ENCODE measurements around the gene PTDSS2. TPM values are rescaled to one million over a fixed set of nuclear protein-coding genes. Genes with fewer than 3 reads are reported as not detected.

PTDSS2 gene
- total RNA-seq, 1 donor from 2014 or later: 185 TPM

DNA sequence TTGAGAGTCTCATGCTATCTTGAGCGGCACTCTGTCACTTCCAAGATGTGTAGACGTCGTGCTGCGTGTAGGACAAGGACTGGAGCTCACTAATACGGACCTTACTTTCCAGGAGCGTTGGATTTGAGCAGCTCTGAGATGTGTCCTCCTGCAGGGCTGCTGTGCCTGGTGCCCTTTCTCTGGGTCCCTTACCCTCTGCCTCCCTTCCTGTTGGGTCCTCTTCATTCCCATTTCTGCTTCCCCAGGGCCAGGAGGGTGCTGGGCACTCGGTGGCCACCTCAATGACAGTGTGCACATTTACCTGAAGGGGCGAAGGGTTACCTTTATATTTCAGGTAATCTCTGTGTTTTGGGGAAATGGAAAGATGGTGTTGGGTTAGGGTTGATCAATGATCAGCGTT is 4.0 kb downstream of the PTDSS2 start:
- Histone ChIP-seq H3K9me3 (no peaks in the 10 kb centered on the region), H3K4me3 (no peak overlapping the region), H3K27me3 (no peaks in the 10 kb centered on the region), H3K36me3 (peaks cover 5 to 18% of the 10 kb centered on the region in 2 donors), H3K4me1 (peaks cover 7 to 12% of the 10 kb centered on the region in 2 donors), H3K27ac (no peak overlapping the region)
- no peak for DNase-seq (ENCODE audit: low spot score in 2 of 2)
- intact Hi-C loops (cut with DNase I): loop anchor here (5.0 kb wide), 1 partner anchor 247 kb away; the partner anchor contains the start of genes BET1L and RIC8A
- no peak for TF ChIP-seq CTCF (IDR thresholded peaks at IDR 0.05)

DNA sequence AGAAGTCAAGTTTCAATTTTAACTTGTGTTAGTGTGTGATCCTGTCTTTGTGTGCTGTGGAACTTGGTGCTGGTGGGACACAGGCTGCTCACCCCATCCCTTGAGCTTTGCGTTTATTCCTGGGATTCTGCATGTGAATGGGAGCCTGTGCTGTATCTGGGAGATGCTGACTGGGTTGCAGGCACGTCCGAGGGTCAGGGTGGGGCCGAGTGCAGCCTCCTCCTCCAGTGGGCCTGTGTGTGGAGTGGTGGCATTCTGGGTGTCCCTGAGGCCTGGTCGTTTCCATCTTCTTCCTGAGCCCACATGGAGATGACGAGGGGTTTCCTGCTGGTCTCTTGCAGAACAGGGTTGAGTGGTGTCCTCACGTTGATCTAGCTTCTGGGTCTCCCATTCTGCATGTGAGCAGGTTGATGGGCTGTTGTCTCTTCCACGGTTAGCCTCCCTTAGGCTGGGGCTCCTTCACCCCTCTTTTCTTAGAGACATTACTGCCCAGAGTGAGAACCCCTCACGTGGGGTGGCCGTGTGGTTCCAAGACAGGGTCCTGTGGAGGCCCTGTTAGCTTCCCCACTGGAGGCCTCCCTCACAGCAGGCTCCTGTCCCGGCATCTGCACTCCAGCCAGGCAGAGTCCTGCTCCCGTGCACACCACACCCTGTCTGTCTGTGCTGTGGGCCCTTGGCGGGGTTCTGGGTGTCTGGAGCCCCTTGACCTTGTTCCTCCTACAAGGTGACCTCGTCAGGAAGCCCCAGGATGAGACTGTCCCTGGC is 4.9 kb downstream of the PTDSS2 start:
- intact Hi-C loops (cut with DNase I): loop anchor here (5.0 kb wide), 1 partner anchor 248 kb away; the partner anchor contains the start of genes BET1L and RIC8A
- peaks cover 6 to 7% of the 10 kb centered on the region in 2 donors for H3K4me1 ChIP-seq
- H3K27me3 ChIP-seq: no peaks in the 10 kb centered on the region
- H3K27ac ChIP-seq: no peak overlapping the region
- peaks cover 5 to 22% of the 10 kb centered on the region in 2 donors for H3K36me3 ChIP-seq
- H3K4me3 ChIP-seq: no peak overlapping the region
- no peak for DNase-seq (ENCODE audit: low spot score in 2 of 2)
- no peak for TF ChIP-seq CTCF (IDR thresholded peaks at IDR 0.05)
- H3K9me3 ChIP-seq: no peaks in the 10 kb centered on the region

DNA sequence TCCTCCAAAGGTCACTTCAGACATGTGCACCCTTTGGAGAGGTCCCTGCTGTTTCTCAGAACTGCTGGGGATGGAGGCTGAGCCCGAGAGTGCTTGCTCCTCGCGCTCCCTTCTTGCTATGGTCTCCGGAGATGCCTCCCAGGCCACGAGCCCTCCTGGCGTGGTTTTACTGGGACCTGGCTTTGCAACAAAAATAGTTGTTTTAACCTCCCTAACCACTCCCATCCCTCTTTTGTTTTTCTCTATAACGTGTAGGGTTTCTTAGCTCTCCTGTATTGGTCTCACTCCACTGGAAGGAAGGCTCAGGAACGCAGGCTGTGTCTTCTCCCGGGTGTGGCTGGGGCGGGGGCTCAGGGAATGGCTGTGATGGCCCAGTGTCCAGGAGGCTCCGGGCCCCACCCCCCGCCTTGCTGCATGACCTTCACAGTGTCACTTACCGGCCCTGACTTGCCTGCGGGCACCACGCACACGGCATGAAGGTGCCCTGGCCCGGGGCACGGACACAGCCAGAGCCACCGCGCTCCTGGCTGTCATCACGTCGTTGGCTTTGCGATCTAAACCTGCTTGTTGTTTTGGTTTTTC is 5.6 kb downstream of the PTDSS2 start:
- TF ChIP-seq CTCF (IDR thresholded peaks at IDR 0.05): no peak
- H3K36me3 ChIP-seq: peaks cover 7 to 29% of the 10 kb centered on the region in 2 donors
- H3K4me1 ChIP-seq: peaks cover 6 to 7% of the 10 kb centered on the region in 2 donors
- H3K27me3 ChIP-seq: no peaks in the 10 kb centered on the region
- H3K27ac ChIP-seq: no peak overlapping the region
- no peaks in the 10 kb centered on the region for H3K9me3 ChIP-seq
- H3K4me3 ChIP-seq: no peak overlapping the region
- DNase-seq (ENCODE audit: low spot score in 2 of 2): no peak
- intact Hi-C loops (cut with DNase I): no loop called here

GRCh38 chr11:456533-456932 is 6.5 kb downstream of the PTDSS2 start:
- H3K4me1 ChIP-seq: peaks cover under 1 to 2% of the 10 kb centered on the region in 2 donors
- no peak for TF ChIP-seq CTCF (IDR thresholded peaks at IDR 0.05)
- no peaks in the 10 kb centered on the region for H3K27me3 ChIP-seq
- H3K27ac ChIP-seq: no peak overlapping the region
- peaks cover 11 to 35% of the 10 kb centered on the region in 2 donors for H3K36me3 ChIP-seq
- DNase-seq (ENCODE audit: low spot score in 2 of 2): no peak
- intact Hi-C loops (cut with DNase I): no loop called here
- no peaks in the 10 kb centered on the region for H3K9me3 ChIP-seq
- H3K4me3 ChIP-seq: no peak overlapping the region

- H3K27ac ChIP-seq: no peak overlapping the region
- no peaks in the 10 kb centered on the region for H3K4me1 ChIP-seq
- H3K27me3 ChIP-seq: no peaks in the 10 kb centered on the region
- no peaks in the 10 kb centered on the region for H3K9me3 ChIP-seq
- intact Hi-C loops (cut with DNase I): no loop called here
- H3K36me3 ChIP-seq: peaks cover 11 to 34% of the 10 kb centered on the region in 2 donors
- TF ChIP-seq CTCF (IDR thresholded peaks at IDR 0.05): no peak
- H3K4me3 ChIP-seq: no peak overlapping the region
- no peak for DNase-seq (ENCODE audit: low spot score in 2 of 2)
Observed at GRCh38 chr11:457111-457760, 7.2 kb downstream of the PTDSS2 start.
